OCI-M1 (cell line): ENCODE results near the gene CLEC3B.
"Not testable (repeated sequence)": the region's sequence is repeated elsewhere in the genome, so short reads cannot be mapped to it uniquely, and the experiment has no call there.

ENCODE experiments used
- DNase-seq: peaks from one replicate; lab custom pipeline; 2025; lab: John Stamatoyannopoulos, UW

Gene CLEC3B

GRCh38 chr3:45026038-45026437 lies at the start of gene CLEC3B:
CLEC3B (plus strand) TSS chr3:45026303; CDS start chr3:45026363, 60 bp downstream.
- DNase-seq, result no peak

GRCh38 chr3:44981220-44981619 lies 44.9 kb upstream of the CLEC3B start:
- DNase-seq, result peak; percentile 30

GRCh38 chr3:44981751-44982150 lies 44.4 kb upstream of the CLEC3B start:
- DNase-seq, result peak; percentile 17

GRCh38 chr3:44982817-44983216 lies 43.3 kb upstream of the CLEC3B start:
- DNase-seq, result no peak

- DNase-seq, result no peak
These were observed 42.6 kb upstream of the CLEC3B start for GRCh38 chr3:44983484-44983941.

GRCh38 chr3:44984335-44984734 lies 41.8 kb upstream of the CLEC3B start:
- DNase-seq, result no peak

- DNase-seq, result not testable (repeated sequence)
These were observed 39.8 kb upstream of the CLEC3B start for GRCh38 chr3:44986330-44986729.

- DNase-seq, result no peak
These were observed 38.8 kb upstream of the CLEC3B start for GRCh38 chr3:44987332-44987731.

GRCh38 chr3:44988073-44988472 lies 38.0 kb upstream of the CLEC3B start:
- peak; percentile 65 for DNase-seq

GRCh38 chr3:44989141-44989540 lies 37.0 kb upstream of the CLEC3B start:
- no peak for DNase-seq

- no peak for DNase-seq
These were observed 36.3 kb upstream of the CLEC3B start for GRCh38 chr3:44989636-44990373.

- DNase-seq, result no peak
These were observed 34.8 kb upstream of the CLEC3B start for GRCh38 chr3:44991326-44991725.

- DNase-seq, result peak; percentile 41
These were observed 33.3 kb upstream of the CLEC3B start for GRCh38 chr3:44992555-44993470.

GRCh38 chr3:44993471-44994205 lies 32.5 kb upstream of the CLEC3B start:
- no peak for DNase-seq

GRCh38 chr3:44995142-44995770 lies 30.8 kb upstream of the CLEC3B start:
- no peak for DNase-seq

GRCh38 chr3:44996556-44996969 lies 29.5 kb upstream of the CLEC3B start:
- DNase-seq, result no peak

GRCh38 chr3:44999782-45000181 lies 26.3 kb upstream of the CLEC3B start:
- DNase-seq, result no peak

- no peak for DNase-seq
These were observed 25.3 kb upstream of the CLEC3B start for GRCh38 chr3:45000823-45001222.

GRCh38 chr3:45001738-45002137 lies 24.4 kb upstream of the CLEC3B start:
- DNase-seq, result no peak

- no peak for DNase-seq
These were observed 23.9 kb upstream of the CLEC3B start for GRCh38 chr3:45002139-45002660.

- no peak for DNase-seq
These were observed 23.4 kb upstream of the CLEC3B start for GRCh38 chr3:45002720-45003119.
